Measurements from ENCODE around the gene S100A3. TPM values are rescaled to one million over a fixed set of nuclear protein-coding genes. Genes with fewer than 3 reads are reported as not detected.

The S100A3 gene
- total and polyA plus RNA-seq, 2 of the 13 experiments (the other 11 are each of a cell fraction or from before 2014, with no cell fraction given): 2.5 to 4.5 TPM

DNA sequence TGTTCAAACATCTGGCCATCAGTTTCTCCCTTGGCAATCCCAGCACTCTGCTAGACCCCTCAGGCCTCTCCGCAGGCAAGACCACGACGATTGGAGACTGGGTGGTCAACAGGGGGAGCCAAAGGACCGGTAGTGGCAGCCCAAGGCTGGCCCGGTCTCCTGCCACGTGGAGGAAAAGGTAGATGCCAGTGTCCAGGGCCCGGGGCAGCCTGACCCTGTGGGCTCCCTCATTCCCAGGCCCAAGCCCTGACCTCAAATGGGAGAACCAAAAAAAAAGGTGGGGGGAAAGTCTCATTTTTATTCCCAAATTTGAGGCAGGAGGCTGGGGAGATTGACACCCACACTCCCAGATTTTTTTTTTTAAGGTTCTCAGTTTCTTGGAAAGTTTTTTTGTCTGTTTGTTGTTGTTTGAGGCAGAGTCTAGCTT, 38.1 kb downstream of the S100A3 start (continued):
- TF ChIP-seq, protein P1, sequence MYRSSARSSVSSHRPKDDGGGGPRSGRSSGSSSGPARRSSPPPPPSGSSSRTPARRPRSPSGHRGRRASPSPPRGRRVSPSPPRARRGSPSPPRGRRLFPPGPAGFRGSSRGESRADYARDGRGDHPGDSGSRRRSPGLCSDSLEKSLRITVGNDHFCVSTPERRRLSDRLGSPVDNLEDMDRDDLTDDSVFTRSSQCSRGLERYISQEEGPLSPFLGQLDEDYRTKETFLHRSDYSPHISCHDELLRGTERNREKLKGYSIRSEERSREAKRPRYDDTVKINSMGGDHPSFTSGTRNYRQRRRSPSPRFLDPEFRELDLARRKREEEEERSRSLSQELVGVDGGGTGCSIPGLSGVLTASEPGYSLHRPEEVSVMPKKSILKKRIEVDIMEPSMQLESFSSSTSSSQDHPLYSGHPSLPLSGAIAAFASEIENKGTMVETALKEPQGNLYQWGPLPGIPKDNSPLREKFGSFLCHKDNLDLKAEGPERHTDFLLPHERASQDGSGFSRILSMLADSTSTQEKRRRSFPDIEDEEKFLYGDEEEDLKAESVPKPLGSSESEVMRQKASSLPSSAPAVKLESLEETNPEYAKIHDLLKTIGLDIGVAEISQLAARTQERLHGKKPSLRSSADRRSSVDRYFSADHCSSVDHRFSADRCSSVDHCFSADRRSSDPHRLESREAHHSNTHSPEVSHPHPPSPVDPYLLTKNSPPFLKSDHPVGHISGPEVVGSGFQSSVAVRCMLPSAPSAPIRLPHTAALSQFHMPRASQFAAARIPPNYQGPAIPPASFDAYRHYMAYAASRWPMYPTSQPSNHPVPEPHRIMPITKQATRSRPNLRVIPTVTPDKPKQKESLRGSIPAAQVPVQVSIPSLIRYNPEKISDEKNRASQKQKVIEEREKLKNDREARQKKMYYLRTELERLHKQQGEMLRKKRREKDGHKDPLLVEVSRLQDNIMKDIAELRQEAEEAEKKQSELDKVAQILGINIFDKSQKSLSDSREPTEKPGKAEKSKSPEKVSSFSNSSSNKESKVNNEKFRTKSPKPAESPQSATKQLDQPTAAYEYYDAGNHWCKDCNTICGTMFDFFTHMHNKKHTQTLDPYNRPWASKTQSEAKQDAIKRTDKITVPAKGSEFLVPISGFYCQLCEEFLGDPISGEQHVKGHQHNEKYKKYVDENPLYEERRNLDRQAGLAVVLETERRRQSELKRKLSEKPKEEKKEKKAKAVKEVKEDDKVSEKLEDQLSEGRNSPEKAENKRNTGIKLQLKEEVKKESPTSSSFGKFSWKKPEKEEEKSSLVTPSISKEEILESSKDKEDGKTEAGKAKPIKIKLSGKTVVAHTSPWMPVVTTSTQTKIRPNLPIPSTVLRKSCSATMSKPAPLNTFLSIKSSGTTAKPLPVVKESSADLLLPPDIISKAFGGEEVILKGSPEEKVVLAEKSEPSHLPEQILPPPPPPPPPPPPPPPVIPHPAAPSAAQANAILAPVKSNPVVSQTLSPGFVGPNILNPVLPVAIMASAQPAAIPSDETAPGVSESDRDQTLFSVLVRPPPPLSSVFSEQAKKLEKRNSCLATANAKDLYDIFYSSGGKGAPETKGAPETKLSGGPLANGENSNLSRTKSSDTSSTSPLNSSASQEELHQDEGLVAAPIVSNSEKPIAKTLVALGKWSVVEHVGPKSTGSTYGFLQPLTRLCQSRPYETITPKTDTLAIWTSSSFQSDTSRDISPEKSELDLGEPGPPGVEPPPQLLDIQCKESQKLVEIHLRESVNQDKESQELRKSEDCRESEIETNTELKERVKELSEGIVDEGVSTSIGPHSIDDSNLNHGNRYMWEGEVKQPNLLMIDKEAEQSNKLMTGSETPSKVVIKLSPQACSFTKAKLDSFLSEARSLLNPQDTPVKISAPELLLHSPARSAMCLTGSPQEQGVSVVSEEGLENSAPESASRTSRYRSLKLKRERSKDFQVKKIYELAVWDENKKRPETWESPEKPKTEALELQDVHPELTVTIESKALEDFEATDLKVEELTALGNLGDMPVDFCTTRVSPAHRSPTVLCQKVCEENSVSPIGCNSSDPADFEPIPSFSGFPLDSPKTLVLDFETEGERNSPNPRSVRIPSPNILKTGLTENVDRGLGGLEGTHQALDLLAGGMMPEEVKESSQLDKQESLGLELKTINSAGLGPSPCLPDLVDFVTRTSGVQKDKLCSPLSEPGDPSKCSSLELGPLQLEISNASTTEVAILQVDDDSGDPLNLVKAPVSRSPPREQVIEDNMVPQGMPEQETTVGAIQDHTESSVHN (CRISPR knock-in tag; IDR thresholded peaks at IDR 0.05): no peak
- TF ChIP-seq ZNF878 (CRISPR knock-in tag; IDR thresholded peaks at IDR 0.05): no peak
- TF ChIP-seq CBFB (CRISPR knock-in tag; IDR thresholded peaks at IDR 0.05): no peak
- peak; percentile 43; the same call in 1 of the 2 replicates for TF ChIP-seq NCOA2 (CRISPR knock-in tag; IDR thresholded peaks at IDR 0.05)
- TF ChIP-seq, protein P2, sequence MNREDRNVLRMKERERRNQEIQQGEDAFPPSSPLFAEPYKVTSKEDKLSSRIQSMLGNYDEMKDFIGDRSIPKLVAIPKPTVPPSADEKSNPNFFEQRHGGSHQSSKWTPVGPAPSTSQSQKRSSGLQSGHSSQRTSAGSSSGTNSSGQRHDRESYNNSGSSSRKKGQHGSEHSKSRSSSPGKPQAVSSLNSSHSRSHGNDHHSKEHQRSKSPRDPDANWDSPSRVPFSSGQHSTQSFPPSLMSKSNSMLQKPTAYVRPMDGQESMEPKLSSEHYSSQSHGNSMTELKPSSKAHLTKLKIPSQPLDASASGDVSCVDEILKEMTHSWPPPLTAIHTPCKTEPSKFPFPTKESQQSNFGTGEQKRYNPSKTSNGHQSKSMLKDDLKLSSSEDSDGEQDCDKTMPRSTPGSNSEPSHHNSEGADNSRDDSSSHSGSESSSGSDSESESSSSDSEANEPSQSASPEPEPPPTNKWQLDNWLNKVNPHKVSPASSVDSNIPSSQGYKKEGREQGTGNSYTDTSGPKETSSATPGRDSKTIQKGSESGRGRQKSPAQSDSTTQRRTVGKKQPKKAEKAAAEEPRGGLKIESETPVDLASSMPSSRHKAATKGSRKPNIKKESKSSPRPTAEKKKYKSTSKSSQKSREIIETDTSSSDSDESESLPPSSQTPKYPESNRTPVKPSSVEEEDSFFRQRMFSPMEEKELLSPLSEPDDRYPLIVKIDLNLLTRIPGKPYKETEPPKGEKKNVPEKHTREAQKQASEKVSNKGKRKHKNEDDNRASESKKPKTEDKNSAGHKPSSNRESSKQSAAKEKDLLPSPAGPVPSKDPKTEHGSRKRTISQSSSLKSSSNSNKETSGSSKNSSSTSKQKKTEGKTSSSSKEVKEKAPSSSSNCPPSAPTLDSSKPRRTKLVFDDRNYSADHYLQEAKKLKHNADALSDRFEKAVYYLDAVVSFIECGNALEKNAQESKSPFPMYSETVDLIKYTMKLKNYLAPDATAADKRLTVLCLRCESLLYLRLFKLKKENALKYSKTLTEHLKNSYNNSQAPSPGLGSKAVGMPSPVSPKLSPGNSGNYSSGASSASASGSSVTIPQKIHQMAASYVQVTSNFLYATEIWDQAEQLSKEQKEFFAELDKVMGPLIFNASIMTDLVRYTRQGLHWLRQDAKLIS (CRISPR knock-in tag; IDR thresholded peaks at IDR 0.05): no peak
- no peak for TF ChIP-seq ZNF546 (CRISPR knock-in tag; conservative IDR thresholded peaks at IDR 0.05)
- TF ChIP-seq HNF4A (CRISPR knock-in tag; IDR thresholded peaks at IDR 0.05): no peak
- no peak for TF ChIP-seq ZNF337 (CRISPR knock-in tag; IDR thresholded peaks at IDR 0.05; ENCODE audit: borderline replicate concordance, low read depth)
- no peak for TF ChIP-seq ATAD3A (CRISPR knock-in tag; IDR thresholded peaks at IDR 0.05)
- no peak for TF ChIP-seq SATB2 (CRISPR knock-in tag; IDR thresholded peaks at IDR 0.05)
- TF ChIP-seq YEATS4 (CRISPR knock-in tag; IDR thresholded peaks at IDR 0.05; ENCODE audit: borderline replicate concordance): peak; percentile 41; the same call in 1 of the 2 replicates
- no peak for TF ChIP-seq TAF1 (CRISPR knock-in tag; IDR thresholded peaks at IDR 0.05)
- TF ChIP-seq, protein P3, sequence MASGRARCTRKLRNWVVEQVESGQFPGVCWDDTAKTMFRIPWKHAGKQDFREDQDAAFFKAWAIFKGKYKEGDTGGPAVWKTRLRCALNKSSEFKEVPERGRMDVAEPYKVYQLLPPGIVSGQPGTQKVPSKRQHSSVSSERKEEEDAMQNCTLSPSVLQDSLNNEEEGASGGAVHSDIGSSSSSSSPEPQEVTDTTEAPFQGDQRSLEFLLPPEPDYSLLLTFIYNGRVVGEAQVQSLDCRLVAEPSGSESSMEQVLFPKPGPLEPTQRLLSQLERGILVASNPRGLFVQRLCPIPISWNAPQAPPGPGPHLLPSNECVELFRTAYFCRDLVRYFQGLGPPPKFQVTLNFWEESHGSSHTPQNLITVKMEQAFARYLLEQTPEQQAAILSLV (CRISPR knock-in tag; IDR thresholded peaks at IDR 0.05; ENCODE audit: borderline replicate concordance): no peak
- TF ChIP-seq BORCS8-MEF2B (CRISPR knock-in tag; IDR thresholded peaks at IDR 0.05): peak; percentile 60; the same call in 1 of the 2 replicates
- peak; percentile 33; the same call in 1 of the 2 replicates for TF ChIP-seq ETV5 (CRISPR knock-in tag; IDR thresholded peaks at IDR 0.05; ENCODE audit: borderline replicate concordance)
- TF ChIP-seq SIN3A (IDR thresholded peaks at IDR 0.05; ENCODE audit: borderline replicate concordance, low read depth, low read length): no peak
- peak; percentile 95 for TF ChIP-seq RAD21 (CRISPR knock-in tag; IDR thresholded peaks at IDR 0.05)
- TF ChIP-seq ZNF274 (CRISPR knock-in tag; IDR thresholded peaks at IDR 0.05): no peak; the same call in 1 of the 2 replicates

Data from HepG2 (cell line).